ENCODE measurements around the gene SLC38A3.

The SLC38A3 gene

DNA sequence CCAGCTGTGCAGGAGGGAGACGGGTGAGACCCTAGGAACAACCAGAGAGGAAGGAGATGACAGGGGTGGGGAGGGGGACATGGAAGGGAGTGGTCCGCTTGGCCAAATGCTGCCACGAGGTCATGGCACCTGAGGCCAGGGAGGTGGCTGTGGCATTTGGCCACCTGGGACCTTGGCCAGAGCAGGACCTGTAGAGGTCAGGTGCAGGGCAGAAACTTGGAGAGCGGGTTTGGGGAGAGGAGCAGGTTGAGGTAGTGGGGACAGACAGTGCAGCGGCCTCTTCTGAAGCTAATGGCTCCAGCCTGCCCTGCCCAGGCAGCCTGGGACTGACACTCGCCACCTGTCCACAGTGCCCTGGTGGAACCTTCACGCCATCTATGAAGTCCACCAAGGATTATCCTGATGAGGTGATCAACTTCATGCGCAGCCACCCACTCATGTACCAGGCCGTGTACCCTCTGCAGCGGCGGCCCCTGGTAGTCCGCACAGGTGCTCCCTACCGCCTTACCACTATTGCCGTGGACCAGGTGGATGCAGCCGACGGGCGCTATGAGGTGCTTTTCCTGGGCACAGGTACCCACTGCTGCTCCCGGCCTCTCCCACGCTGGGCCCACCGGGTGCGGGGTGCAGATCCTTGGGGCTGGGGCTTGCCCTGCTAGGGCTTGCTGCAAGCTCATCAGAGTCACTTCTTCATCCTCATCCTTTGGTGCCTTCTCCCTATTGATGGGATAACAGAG, 20.7 kb upstream of the SLC38A3 start:
- H3K4me1 ChIP-seq (ENCODE audit: control extremely low read depth in 1 of 4, control insufficient read depth in 4 of 4, insufficient read depth in 4 of 4, low read length in 3 of 4) = peaks cover 0 to 2% (median 0%) of the 10 kb centered on the region in 4 experiments
- no peak overlapping the region for H3K27ac ChIP-seq (ENCODE audit: insufficient read depth in 1 of 2, low read depth in 1 of 2, low read length in 2 of 2, poor library complexity in 1 of 2, severe bottlenecking in 2 of 2)
- no peaks in the 10 kb centered on the region for H3K9me3 ChIP-seq (ENCODE audit: control extremely low read depth in 1 of 5, control insufficient read depth in 4 of 5, insufficient read depth in 2 of 5, low read depth in 1 of 5, low read length in 4 of 5)
- WGBS (ENCODE audit: insufficient coverage) = 94% methylated on average over 13 of the region's 21 CpGs
- CTCF ChIA-PET = interaction anchor here (0.8 to 14.7 kb wide), 7 partner anchors 8 to 61 kb away, joined by 3 to 194 read pairs (median 3); no protein-coding TSS in a partner anchor
- POLR2A ChIA-PET = no interaction called here
- peaks cover 0 to 2% (median 0%) of the 10 kb centered on the region in 5 experiments for H3K27me3 ChIP-seq (replicated peaks in 2 of 5; ENCODE audit: control insufficient read depth in 4 of 5, insufficient read depth in 5 of 5, low read length in 4 of 5)
- no peaks in the 10 kb centered on the region for H3K36me3 ChIP-seq (ENCODE audit: control insufficient read depth in 4 of 4, insufficient read depth in 4 of 4, low read length in 3 of 4)
- no peak for DNase-seq
- no peak overlapping the region for H3K4me3 ChIP-seq (ENCODE audit: control insufficient read depth in 1 of 7, extremely low read depth in 1 of 7, insufficient read depth in 4 of 7, low read depth in 2 of 7, low read length in 6 of 7)

DNA sequence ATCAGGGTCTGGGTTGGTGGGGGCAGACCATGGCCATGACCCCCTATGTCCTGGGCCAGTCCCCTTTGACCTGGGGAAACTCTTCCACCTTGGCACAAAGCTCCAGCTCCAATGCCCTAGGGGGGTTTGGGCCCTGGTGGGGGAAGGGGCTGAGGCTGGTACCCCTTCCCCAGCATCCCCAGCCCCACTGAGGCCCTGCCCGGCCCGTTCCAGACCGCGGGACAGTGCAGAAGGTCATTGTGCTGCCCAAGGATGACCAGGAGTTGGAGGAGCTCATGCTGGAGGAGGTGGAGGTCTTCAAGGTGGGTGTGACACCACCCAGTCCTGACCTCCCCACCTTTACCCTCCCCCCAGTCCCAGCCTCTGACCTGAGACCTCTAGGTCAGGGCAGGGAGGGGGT, 19.8 kb upstream of the SLC38A3 start:
- Histone ChIP-seq H3K9me3 (ENCODE audit: control extremely low read depth in 1 of 5, control insufficient read depth in 4 of 5, insufficient read depth in 2 of 5, low read depth in 1 of 5, low read length in 4 of 5) (no peaks in the 10 kb centered on the region), H3K27me3 (replicated peaks in 2 of 5; ENCODE audit: control insufficient read depth in 4 of 5, insufficient read depth in 5 of 5, low read length in 4 of 5) (no peaks in the 10 kb centered on the region), H3K27ac (ENCODE audit: insufficient read depth in 1 of 2, low read depth in 1 of 2, low read length in 2 of 2, poor library complexity in 1 of 2, severe bottlenecking in 2 of 2) (no peak overlapping the region), H3K4me3 (ENCODE audit: control insufficient read depth in 1 of 7, extremely low read depth in 1 of 7, insufficient read depth in 4 of 7, low read depth in 2 of 7, low read length in 6 of 7) (no peak overlapping the region), H3K4me1 (ENCODE audit: control extremely low read depth in 1 of 4, control insufficient read depth in 4 of 4, insufficient read depth in 4 of 4, low read length in 3 of 4) (peaks cover 0 to 2% (median 0%) of the 10 kb centered on the region in 4 experiments), H3K36me3 (ENCODE audit: control insufficient read depth in 4 of 4, insufficient read depth in 4 of 4, low read length in 3 of 4) (no peaks in the 10 kb centered on the region)
- CTCF ChIA-PET = interaction anchor here (1.0 to 14.7 kb wide), 4 partner anchors 21 to 62 kb away, joined by 3 to 238 read pairs (median 99); partner anchors contain the start of gene GNAI2
- DNase-seq = no peak
- WGBS (ENCODE audit: insufficient coverage) = no CpG with 5 or more reads among the region's 4 CpGs
- POLR2A ChIA-PET = no interaction called here

DNA sequence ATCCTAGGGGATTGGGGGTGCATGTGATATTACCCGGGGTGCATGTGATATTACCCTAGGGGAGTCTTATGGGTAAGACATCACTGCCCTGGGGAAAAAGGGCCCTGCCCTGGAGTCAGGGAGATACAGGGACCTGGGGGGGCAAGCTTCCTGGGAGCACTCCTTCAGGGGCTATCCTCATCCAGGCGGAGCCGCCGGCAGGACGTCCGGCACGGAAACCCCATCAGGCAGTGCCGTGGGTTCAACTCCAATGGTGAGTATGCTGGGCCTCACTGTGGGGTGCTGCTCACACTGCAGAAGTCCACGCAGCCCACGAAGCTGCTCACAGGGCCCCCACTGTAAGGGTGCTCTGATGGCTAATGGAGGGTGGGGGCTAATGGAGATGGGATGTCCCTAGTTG, 19.0 kb upstream of the SLC38A3 start:
- no peaks in the 10 kb centered on the region for H3K9me3 ChIP-seq (ENCODE audit: control extremely low read depth in 1 of 5, control insufficient read depth in 4 of 5, insufficient read depth in 2 of 5, low read depth in 1 of 5, low read length in 4 of 5)
- WGBS (ENCODE audit: insufficient coverage) = 93% methylated on average over 8 of the region's 10 CpGs
- peaks cover 0 to 6% (median 1%) of the 10 kb centered on the region in 4 experiments for H3K4me1 ChIP-seq (ENCODE audit: control extremely low read depth in 1 of 4, control insufficient read depth in 4 of 4, insufficient read depth in 4 of 4, low read length in 3 of 4)
- ChIA-PET POLR2A (no interaction called here), CTCF (interaction anchor here (0.8 to 14.7 kb wide), 7 partner anchors 8 to 63 kb away, joined by 3 to 238 read pairs (median 4); partner anchors contain the start of gene GNAI2)
- no peaks in the 10 kb centered on the region for H3K27me3 ChIP-seq (replicated peaks in 2 of 5; ENCODE audit: control insufficient read depth in 4 of 5, insufficient read depth in 5 of 5, low read length in 4 of 5)
- H3K36me3 ChIP-seq (ENCODE audit: control insufficient read depth in 4 of 4, insufficient read depth in 4 of 4, low read length in 3 of 4) = no peaks in the 10 kb centered on the region
- DNase-seq = no peak
- no peak overlapping the region for H3K27ac ChIP-seq (ENCODE audit: insufficient read depth in 1 of 2, low read depth in 1 of 2, low read length in 2 of 2, poor library complexity in 1 of 2, severe bottlenecking in 2 of 2)
- no peak overlapping the region for H3K4me3 ChIP-seq (ENCODE audit: control insufficient read depth in 1 of 7, extremely low read depth in 1 of 7, insufficient read depth in 4 of 7, low read depth in 2 of 7, low read length in 6 of 7)

DNA sequence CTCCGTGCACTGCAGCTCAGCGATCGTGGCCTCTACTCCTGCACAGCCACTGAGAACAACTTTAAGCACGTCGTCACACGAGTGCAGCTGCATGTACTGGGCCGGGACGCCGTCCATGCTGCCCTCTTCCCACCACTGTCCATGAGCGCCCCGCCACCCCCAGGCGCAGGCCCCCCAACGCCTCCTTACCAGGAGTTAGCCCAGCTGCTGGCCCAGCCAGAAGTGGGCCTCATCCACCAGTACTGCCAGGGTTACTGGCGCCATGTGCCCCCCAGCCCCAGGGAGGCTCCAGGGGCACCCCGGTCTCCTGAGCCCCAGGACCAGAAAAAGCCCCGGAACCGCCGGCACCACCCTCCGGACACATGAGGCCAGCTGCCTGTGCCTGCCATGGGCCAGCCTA, 17.3 kb upstream of the SLC38A3 start:
- no peak overlapping the region for H3K4me3 ChIP-seq (ENCODE audit: control insufficient read depth in 1 of 7, extremely low read depth in 1 of 7, insufficient read depth in 4 of 7, low read depth in 2 of 7, low read length in 6 of 7)
- H3K36me3 ChIP-seq (ENCODE audit: control insufficient read depth in 4 of 4, insufficient read depth in 4 of 4, low read length in 3 of 4) = no peaks in the 10 kb centered on the region
- no peak for DNase-seq
- ChIA-PET POLR2A (no interaction called here), CTCF (interaction anchor here (1.6 to 14.7 kb wide), 8 partner anchors 20 to 87 kb away, joined by 4 to 238 read pairs (median 132); partner anchors contain the start of genes GNAI2 and SLC38A3)
- H3K27ac ChIP-seq (ENCODE audit: insufficient read depth in 1 of 2, low read depth in 1 of 2, low read length in 2 of 2, poor library complexity in 1 of 2, severe bottlenecking in 2 of 2) = no peak overlapping the region
- no peaks in the 10 kb centered on the region for H3K9me3 ChIP-seq (ENCODE audit: control extremely low read depth in 1 of 5, control insufficient read depth in 4 of 5, insufficient read depth in 2 of 5, low read depth in 1 of 5, low read length in 4 of 5)
- peaks cover 0 to 1% (median 0%) of the 10 kb centered on the region in 5 experiments for H3K27me3 ChIP-seq (replicated peaks in 2 of 5; ENCODE audit: control insufficient read depth in 4 of 5, insufficient read depth in 5 of 5, low read length in 4 of 5)
- 100% methylated on average over 7 of the region's 19 CpGs for WGBS (ENCODE audit: insufficient coverage)
- peaks cover 0 to 10% (median 3%) of the 10 kb centered on the region in 4 experiments for H3K4me1 ChIP-seq (ENCODE audit: control extremely low read depth in 1 of 4, control insufficient read depth in 4 of 4, insufficient read depth in 4 of 4, low read length in 3 of 4)

DNA sequence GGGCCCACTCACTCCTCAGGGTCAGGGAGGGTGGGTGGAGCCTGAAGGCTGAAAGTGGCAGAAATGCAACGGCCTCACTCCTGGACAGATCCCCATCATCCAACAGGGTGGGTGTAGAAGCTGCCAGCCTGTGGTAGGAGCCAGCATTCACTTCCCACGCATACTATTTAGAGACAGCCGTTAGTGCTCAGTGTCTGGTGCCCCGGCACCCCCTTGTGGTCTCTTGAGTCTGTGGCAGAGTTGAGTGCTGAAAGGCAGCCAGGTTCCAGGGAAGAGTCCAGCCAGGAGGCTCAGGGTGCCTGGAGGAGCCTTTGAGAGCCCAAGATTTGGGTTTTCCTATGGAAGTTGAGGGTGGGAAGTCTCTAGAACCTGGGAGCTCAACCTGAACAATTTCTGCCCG, 15.8 kb upstream of the SLC38A3 start:
- ChIA-PET CTCF (interaction anchor here (0.8 to 14.7 kb wide), 22 partner anchors 8 to 85 kb away, joined by 3 to 238 read pairs (median 4); partner anchors contain the start of genes GNAI2 and SLC38A3), POLR2A (interaction anchor here (1.2 kb wide), 1 partner anchor 69 kb away, joined by 5 read pairs; no protein-coding TSS in a partner anchor)
- Histone ChIP-seq H3K27ac (ENCODE audit: insufficient read depth in 1 of 2, low read depth in 1 of 2, low read length in 2 of 2, poor library complexity in 1 of 2, severe bottlenecking in 2 of 2) (no peak overlapping the region), H3K27me3 (replicated peaks in 2 of 5; ENCODE audit: control insufficient read depth in 4 of 5, insufficient read depth in 5 of 5, low read length in 4 of 5) (peaks cover 0 to 16% (median 11%) of the 10 kb centered on the region in 5 experiments), H3K36me3 (ENCODE audit: control insufficient read depth in 4 of 4, insufficient read depth in 4 of 4, low read length in 3 of 4) (no peaks in the 10 kb centered on the region), H3K9me3 (ENCODE audit: control extremely low read depth in 1 of 5, control insufficient read depth in 4 of 5, insufficient read depth in 2 of 5, low read depth in 1 of 5, low read length in 4 of 5) (no peaks in the 10 kb centered on the region), H3K4me1 (ENCODE audit: control extremely low read depth in 1 of 4, control insufficient read depth in 4 of 4, insufficient read depth in 4 of 4, low read length in 3 of 4) (peaks cover 0 to 14% (median 11%) of the 10 kb centered on the region in 4 experiments), H3K4me3 (ENCODE audit: control insufficient read depth in 1 of 7, extremely low read depth in 1 of 7, insufficient read depth in 4 of 7, low read depth in 2 of 7, low read length in 6 of 7) (no peak overlapping the region)
- peak; percentile 74 to 84 (median 79) for DNase-seq
- WGBS (ENCODE audit: insufficient coverage) = 18% methylated on average over 5 of the region's 5 CpGs

DNA sequence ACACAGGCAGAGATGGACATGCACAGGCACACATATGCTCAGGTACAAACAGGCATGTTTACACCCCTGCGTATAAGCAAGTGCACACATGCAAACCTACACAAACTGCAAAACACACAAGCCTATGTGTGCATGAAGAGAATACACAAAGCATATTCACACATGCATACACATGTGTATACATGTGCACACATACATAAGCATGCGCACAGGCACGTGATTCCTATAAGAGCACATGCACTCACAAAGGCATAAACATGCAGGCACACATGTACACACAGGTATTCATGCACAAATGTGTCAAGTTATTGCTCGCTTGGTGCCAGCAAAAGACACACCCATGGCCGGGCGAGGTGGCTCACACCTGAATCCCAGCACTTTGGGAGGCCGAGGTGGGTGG, 15.1 kb upstream of the SLC38A3 start:
- Histone ChIP-seq H3K9me3 (ENCODE audit: control extremely low read depth in 1 of 5, control insufficient read depth in 4 of 5, insufficient read depth in 2 of 5, low read depth in 1 of 5, low read length in 4 of 5) (no peaks in the 10 kb centered on the region), H3K27me3 (replicated peaks in 2 of 5; ENCODE audit: control insufficient read depth in 4 of 5, insufficient read depth in 5 of 5, low read length in 4 of 5) (peaks cover 0 to 23% (median 15%) of the 10 kb centered on the region in 5 experiments), H3K27ac (ENCODE audit: insufficient read depth in 1 of 2, low read depth in 1 of 2, low read length in 2 of 2, poor library complexity in 1 of 2, severe bottlenecking in 2 of 2) (no peak overlapping the region), H3K36me3 (ENCODE audit: control insufficient read depth in 4 of 4, insufficient read depth in 4 of 4, low read length in 3 of 4) (no peaks in the 10 kb centered on the region), H3K4me3 (ENCODE audit: control insufficient read depth in 1 of 7, extremely low read depth in 1 of 7, insufficient read depth in 4 of 7, low read depth in 2 of 7, low read length in 6 of 7) (no peak overlapping the region), H3K4me1 (ENCODE audit: control extremely low read depth in 1 of 4, control insufficient read depth in 4 of 4, insufficient read depth in 4 of 4, low read length in 3 of 4) (peaks cover 0 to 19% (median 15%) of the 10 kb centered on the region in 4 experiments)
- ChIA-PET POLR2A (interaction anchor here (0.6 to 1.2 kb wide), 2 partner anchors 70 to 90 kb away, joined by 4 to 5 read pairs; no protein-coding TSS in a partner anchor), CTCF (interaction anchor here (1.0 to 14.7 kb wide), 21 partner anchors 9 to 87 kb away, joined by 3 to 238 read pairs (median 5); partner anchors contain the start of genes GNAI2 and SLC38A3)
- 100% methylated on average over 6 of the region's 7 CpGs for WGBS (ENCODE audit: insufficient coverage)
- DNase-seq = no peak

All from common myeloid progenitor, CD34-positive (primary cell).